GM12872 (cell line): ENCODE results near the gene ERC2.

ENCODE experiments used
- TF ChIP-seq, protein P1 (sequence below): IDR thresholded peaks from 3 replicates; pipeline ENCODE4 v1.5.1; 2011; ENCODE audit warnings: low read depth, mild to moderate bottlenecking, low read length, moderate library complexity; ENCODE audit not compliant: insufficient read depth

ERC2 gene

DNA sequence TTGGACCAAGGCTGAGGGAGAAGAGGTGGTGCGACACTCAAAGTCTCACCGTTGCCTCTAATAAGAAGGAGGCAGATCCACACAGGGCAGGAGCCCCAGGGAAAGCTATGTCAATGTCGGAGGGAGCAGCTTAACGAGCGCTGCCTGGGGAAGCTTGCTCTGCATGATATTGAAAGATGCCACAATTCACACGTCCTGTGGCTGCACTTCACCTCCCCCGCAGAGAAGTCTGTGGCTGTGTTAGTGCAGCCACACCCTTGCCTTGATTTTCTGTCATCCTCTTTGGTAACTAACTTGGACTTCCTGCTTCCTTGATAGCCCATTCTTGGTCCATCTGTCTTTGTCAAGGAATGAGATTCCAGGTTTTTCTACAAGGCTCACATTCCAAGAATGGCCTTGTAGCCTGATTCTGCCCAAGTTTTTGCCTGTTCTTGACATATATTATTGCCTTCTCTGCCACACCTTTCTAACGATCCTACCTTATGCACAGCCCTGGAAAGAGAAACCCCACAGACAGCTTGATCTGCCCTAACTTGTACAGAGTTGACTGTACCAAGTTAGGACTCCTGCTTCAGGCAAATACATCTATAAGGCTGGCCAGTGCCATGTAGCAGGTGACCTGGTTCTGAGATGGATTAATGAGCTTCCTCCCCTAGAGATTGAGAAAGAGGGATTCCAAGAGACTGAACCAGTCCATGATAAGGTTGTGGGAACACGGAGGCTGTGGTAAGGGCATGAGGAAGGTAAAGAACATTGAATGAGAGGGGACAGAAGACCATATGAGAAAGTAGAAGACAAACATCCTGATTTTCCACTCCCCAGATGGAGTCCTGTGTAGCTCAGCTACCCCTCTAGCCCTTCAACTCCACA, 828.1 kb downstream of the ERC2 start:
- TF ChIP-seq, protein P1, sequence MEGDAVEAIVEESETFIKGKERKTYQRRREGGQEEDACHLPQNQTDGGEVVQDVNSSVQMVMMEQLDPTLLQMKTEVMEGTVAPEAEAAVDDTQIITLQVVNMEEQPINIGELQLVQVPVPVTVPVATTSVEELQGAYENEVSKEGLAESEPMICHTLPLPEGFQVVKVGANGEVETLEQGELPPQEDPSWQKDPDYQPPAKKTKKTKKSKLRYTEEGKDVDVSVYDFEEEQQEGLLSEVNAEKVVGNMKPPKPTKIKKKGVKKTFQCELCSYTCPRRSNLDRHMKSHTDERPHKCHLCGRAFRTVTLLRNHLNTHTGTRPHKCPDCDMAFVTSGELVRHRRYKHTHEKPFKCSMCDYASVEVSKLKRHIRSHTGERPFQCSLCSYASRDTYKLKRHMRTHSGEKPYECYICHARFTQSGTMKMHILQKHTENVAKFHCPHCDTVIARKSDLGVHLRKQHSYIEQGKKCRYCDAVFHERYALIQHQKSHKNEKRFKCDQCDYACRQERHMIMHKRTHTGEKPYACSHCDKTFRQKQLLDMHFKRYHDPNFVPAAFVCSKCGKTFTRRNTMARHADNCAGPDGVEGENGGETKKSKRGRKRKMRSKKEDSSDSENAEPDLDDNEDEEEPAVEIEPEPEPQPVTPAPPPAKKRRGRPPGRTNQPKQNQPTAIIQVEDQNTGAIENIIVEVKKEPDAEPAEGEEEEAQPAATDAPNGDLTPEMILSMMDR, result no peak

DNA sequence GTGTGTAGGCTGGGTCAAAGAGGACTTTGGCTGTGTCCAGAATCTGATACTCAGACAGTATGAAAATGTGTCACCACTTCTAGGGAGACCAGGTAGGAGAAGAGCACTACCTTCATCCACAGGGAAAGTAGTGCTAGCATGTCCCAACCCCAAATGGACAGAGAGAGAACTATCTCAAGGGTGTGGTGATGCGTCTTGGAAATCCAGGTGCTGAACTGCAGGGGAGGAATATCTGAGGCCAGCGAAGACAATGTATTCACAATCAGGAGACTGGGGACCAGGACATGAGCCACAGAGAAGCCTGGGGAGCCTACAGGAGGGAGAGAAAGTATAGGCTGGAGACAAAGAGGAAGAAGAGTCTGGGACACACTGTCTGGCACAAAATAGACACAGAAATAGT, 829.1 kb downstream of the ERC2 start:
- TF ChIP-seq, protein P1, result no peak

DNA sequence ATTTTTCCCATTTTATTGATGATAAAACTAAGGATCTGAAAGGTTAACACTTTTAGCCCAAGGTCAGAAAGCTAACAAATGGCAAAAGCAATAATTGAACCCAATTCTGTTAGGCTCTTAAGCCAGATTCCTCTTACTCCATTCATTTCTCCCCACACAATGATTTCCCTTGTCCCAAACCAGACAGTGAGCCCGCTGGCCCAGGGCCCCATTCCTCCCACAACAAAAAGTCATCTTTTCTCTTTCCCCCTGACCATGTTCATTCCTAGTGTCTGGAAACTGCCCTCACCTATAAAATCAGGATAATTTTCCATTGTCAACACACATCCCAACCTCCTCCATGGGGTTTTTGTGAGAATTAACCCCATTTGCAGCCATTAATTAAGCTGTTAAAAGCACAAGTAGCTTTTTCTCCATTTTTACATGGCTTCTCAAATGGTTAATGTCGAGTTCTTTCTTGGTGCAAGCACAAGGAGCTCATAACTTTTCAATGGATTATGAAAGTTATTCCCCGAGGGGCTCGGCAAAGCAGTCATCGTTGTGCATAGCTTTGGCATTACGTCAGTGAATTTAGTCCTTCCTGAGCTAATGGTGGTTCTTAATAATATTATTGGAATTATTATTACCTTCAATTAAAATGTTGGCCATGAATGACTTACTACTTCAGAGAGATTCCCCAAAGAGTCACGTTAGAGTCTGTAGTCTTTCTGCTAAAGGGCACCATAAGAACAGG, 830.2 kb downstream of the ERC2 start:
- TF ChIP-seq, protein P1, result no peak

DNA sequence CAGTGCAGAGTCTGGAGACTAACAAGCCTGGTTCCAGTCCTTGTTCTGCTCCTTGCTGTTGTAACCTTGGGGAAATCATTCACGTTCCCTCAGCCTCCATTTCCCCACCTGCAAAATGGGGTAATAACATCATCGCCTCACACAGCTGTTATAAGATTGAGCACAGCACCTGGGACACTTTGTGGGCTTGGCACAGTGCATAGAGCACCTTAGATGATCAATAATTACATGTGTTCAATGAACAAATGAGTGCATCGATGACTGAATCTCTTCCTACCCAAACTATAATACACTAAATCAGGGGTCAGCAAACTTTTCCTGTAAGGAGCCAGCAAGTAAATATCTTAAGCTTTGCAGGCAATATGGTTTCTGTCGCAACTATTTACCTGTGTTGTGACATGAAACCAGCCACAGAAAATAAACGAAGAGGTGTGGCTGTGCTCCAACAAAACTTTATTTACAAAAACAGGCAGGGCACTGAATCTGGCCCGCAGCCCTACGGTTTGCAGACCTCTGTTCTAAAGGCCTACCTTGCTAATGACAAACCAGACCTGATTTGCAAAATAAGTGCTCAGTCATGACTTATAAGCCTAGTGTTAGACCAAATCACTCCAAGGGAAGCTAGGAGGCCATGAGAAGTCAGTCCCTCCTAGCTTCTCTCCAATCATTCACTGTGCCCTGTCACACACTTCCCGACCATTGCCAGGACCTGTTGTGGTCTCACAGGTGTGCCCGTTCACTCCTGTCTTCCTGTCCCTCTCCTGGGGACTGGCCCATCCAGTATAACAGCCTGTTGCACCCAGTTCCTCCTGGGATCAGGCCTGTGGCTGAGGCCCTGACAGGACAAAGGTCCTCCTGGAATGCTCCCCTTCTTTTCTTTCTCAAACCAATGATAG, 831.7 kb downstream of the ERC2 start:
- TF ChIP-seq, protein P1, result no peak

DNA sequence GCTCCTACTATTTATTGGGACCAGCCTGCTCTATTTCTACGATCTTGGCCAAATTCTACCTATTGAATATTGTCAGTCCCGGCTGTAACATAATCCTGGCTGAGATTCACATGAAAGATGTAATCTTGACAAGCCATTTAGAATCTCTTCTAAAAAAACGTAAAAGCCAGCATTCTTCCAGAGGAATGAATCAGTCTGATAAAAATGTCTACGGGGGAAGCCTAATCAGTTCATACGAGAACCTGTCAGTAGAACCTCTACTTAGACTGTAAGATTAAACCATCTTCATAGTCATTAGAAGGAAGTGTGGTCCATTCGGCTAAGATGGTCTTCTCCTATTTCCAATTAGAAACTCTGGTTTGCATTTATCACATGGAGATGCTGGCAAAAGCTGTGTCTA, 833.9 kb downstream of the ERC2 start:
- TF ChIP-seq, protein P1, result no peak

DNA sequence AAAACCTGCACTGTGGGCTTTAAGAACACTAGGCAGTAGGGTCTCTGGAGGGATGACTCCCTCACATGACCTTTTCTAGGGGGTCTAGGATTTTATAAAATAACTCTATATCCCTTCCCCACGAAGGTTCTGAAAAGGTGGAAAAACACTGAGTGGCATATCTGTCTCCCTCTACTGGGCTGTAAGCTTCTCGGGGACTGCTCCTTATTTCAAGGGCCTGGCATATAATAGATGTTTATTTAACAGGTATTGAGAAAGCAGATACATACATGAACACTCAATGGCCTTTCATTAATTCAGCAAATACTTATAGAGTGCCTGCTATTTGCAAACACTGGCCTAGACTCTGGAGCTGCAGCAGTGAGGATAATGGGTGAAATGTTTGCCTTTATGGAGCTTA, 834.9 kb downstream of the ERC2 start:
- TF ChIP-seq, protein P1, result no peak

DNA sequence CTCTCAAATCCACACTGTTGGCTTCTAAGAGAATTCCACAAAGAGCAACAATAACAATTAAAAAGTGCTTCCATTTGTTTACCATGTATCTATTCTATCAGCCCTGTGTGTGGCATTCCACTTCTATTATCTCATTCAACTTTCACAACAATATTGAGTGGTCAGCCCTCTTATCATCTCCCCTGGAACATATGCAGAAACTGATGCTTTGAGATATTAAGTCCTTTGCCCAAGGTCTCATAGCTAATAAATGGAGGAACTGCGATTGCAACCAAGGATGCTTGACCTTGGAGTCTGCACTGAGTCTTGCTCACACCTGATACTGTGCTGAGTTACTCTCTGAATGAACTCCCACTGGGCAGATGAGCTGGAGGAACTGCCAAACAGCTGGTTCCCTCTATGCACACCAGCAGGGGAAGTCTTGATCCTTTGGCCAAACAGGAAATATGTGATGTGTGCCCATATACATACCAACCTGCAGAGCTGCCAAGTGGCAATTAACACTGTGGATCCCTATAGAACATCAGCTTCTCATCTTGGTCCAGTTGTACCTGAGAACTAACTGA, 836.4 kb downstream of the ERC2 start:
- TF ChIP-seq, protein P1, result no peak
